Hematopoietic multipotent progenitor cell treated with erythropoietin and hydrocortisone succinate and interleukin-3 and kit ligand, for 6 days (in vitro differentiated cells): Measurements from ENCODE around the gene CTAGE1.
A peak's percentile ranks its signal among the peaks of the same experiment; 100 is the strongest.
"Not testable (repeated sequence)": the region's sequence is repeated elsewhere in the genome, so short reads cannot be mapped to it uniquely, and the experiment has no call there.

Source experiments
- DNase-seq: peaks from one replicate; pipeline ENCODE4 v3.0.0-alpha.2; 2015

Gene CTAGE1

GRCh38 chr18:22417496-22418188 lies at the start of gene CTAGE1:
TSS of gene CTAGE1 (minus strand) at chr18:22417915. CDS start at chr18:22417811, 104 bp downstream.
- DNase-seq: no peak

GRCh38 chr18:22466608-22467395 lies 49.1 kb upstream of the CTAGE1 start:
- DNase-seq: no peak

- no peak for DNase-seq
Measured at GRCh38 chr18:22465859-22466457, 48.2 kb upstream of the CTAGE1 start.

GRCh38 chr18:22463076-22463475 lies 45.4 kb upstream of the CTAGE1 start:
- no peak for DNase-seq

- DNase-seq: no peak
Measured at GRCh38 chr18:22459491-22459890, 41.8 kb upstream of the CTAGE1 start.

GRCh38 chr18:22457524-22457923 lies 39.8 kb upstream of the CTAGE1 start:
- DNase-seq: no peak

- DNase-seq: no peak
Measured at GRCh38 chr18:22456547-22456946, 38.8 kb upstream of the CTAGE1 start.

- no peak for DNase-seq
Measured at GRCh38 chr18:22456116-22456480, 38.4 kb upstream of the CTAGE1 start.

GRCh38 chr18:22455425-22456115 lies 37.9 kb upstream of the CTAGE1 start:
- DNase-seq: no peak

GRCh38 chr18:22453315-22453714 lies 35.6 kb upstream of the CTAGE1 start:
- no peak for DNase-seq

- no peak for DNase-seq
Measured at GRCh38 chr18:22452226-22452668, 34.5 kb upstream of the CTAGE1 start.

GRCh38 chr18:22451796-22452195 lies 34.1 kb upstream of the CTAGE1 start:
- peak; percentile 5 for DNase-seq

- DNase-seq: not testable (repeated sequence)
Measured at GRCh38 chr18:22450766-22451165, 33.1 kb upstream of the CTAGE1 start.

GRCh38 chr18:22450318-22450717 lies 32.6 kb upstream of the CTAGE1 start:
- not testable (repeated sequence) for DNase-seq

- DNase-seq: not testable (repeated sequence)
Measured at GRCh38 chr18:22449753-22450152, 32.0 kb upstream of the CTAGE1 start.

- DNase-seq: no peak
Measured at GRCh38 chr18:22448238-22448637, 30.5 kb upstream of the CTAGE1 start.

- no peak for DNase-seq
Measured at GRCh38 chr18:22447792-22448191, 30.1 kb upstream of the CTAGE1 start.

- DNase-seq: no peak
Measured at GRCh38 chr18:22446911-22447310, 29.2 kb upstream of the CTAGE1 start.

GRCh38 chr18:22446325-22446724 lies 28.6 kb upstream of the CTAGE1 start:
- DNase-seq: no peak

GRCh38 chr18:22441638-22442037 lies 23.9 kb upstream of the CTAGE1 start:
- no peak for DNase-seq

- no peak for DNase-seq
Measured at GRCh38 chr18:22439447-22439846, 21.7 kb upstream of the CTAGE1 start.

- no peak for DNase-seq
Measured at GRCh38 chr18:22436136-22436535, 18.4 kb upstream of the CTAGE1 start.

GRCh38 chr18:22434973-22435608 lies 17.4 kb upstream of the CTAGE1 start:
- DNase-seq: no peak
